HepG2 (cell line): Measurements from ENCODE around the gene ZNF33B. TPM values are rescaled to one million over a fixed set of nuclear protein-coding genes. Genes with fewer than 3 reads are reported as not detected.
"Not testable (repeated sequence)": the region's sequence is repeated elsewhere in the genome, so short reads cannot be mapped to it uniquely, and the experiment has no call there.

ENCODE experiments used
- CBX5 ChIP-seq: sonication (generic); formaldehyde crosslinking; IDR thresholded peaks from 2 replicates; pipeline ENCODE4 v1.4.0; 2020; ENCODE audit warnings: missing genetic modification reagents, borderline replicate concordance
- ETV5 ChIP-seq: IDR thresholded peaks from 2 replicates; pipeline ENCODE4 v1.6.1; 2018; ENCODE audit warnings: missing biosample characterization, missing genetic modification reagents, inconsistent platforms, borderline replicate concordance
- KLF6 ChIP-seq: IDR thresholded peaks from 2 replicates; pipeline ENCODE4 v1.8.0; 2016; ENCODE audit warnings: missing biosample characterization, missing genetic modification reagents
- NR2C2 ChIP-seq: sonication (generic); formaldehyde crosslinking; IDR thresholded peaks from 2 replicates; pipeline ENCODE4 v1.4.0; 2020; ENCODE audit warnings: missing genetic modification reagents, mild to moderate bottlenecking, moderate library complexity, borderline replicate concordance
- SAP130 ChIP-seq: IDR thresholded peaks from 2 replicates; pipeline ENCODE4 v1.6.1; 2016; ENCODE audit warnings: low read depth
- SP5 ChIP-seq: IDR thresholded peaks from 2 replicates; pipeline ENCODE4 v1.6.1; 2016; ENCODE audit warnings: low read depth, borderline replicate concordance
- UBTF ChIP-seq: sonication (generic); formaldehyde crosslinking; IDR thresholded peaks from 2 replicates; pipeline ENCODE4 v1.4.0; 2020; ENCODE audit warnings: mild to moderate bottlenecking, missing genetic modification reagents
- YY1 ChIP-seq: IDR thresholded peaks from 2 replicates; pipeline ENCODE4 v1.6.1; 2011; ENCODE audit warnings: low read length, low read depth, moderate library complexity, mild to moderate bottlenecking; ENCODE audit not compliant: insufficient read depth, insufficient replicate concordance
- ZBTB40 ChIP-seq, 2 experiments: fragments of 450-650 bp in 1 of 2; sonication (generic) in 1 of 2; formaldehyde crosslinking in 1 of 2; IDR thresholded peaks; 2 replicates each; pipeline versions ENCODE4 v1.6.1 to v1.8.0; 2016 to 2022; ENCODE audit warnings: antibody characterized with exemption in 1 of 2, mild to moderate bottlenecking in 1 of 2, missing genetic modification reagents in 1 of 2
- ZNF280B ChIP-seq: sonication (generic); formaldehyde crosslinking; IDR thresholded peaks from 2 replicates; pipeline ENCODE4 v1.5.0; 2020; ENCODE audit warnings: missing genetic modification reagents, mild to moderate bottlenecking, borderline replicate concordance
- polyA plus RNA-seq, 8 experiments: library from polyadenylated mRNA; depleted of rRNA in 3 of 8; stranded (reverse) in 7 of 8; unstranded in 1 of 8; fragments of >200 nt; fragmentation: Illumina TruSeq in 4 of 8; extraction: Trizol in 4 of 8; gene quantifications; 2 replicates each; pipeline versions ENCODE4 v1.2.1 to v1.2.3, GENCODE V29; 2011 to 2016; ENCODE audit warnings: low read depth in 4 of 8, missing spikeins in 1 of 8, mixed read lengths in 1 of 8; ENCODE audit not compliant: insufficient read depth in 1 of 8
- total RNA-seq, 5 experiments: library from RNA; depleted of rRNA; stranded (reverse); fragments of >200 nt; fragmentation: Illumina TruSeq; extraction: Trizol; gene quantifications; 2 replicates each; pipeline ENCODE4 v1.2.3, GENCODE V29; 2016; ENCODE audit warnings: low read depth in 1 of 5

ZNF33B gene
- total and polyA plus RNA-seq, 2 of the 13 experiments (the other 11 are each of a cell fraction or from before 2014, with no cell fraction given): 18.4 to 23.5 TPM

GRCh38 chr10:42665181-42665979, 27.0 kb upstream of the ZNF33B start (continued):
- not testable (repeated sequence) for TF ChIP-seq ZBTB40 (IDR thresholded peaks at IDR 0.05)
- TF ChIP-seq ZBTB40 (CRISPR knock-in tag; IDR thresholded peaks at IDR 0.05): 0 out of 2 replicates have a peak, but pooled peaks have one; percentile 28
- TF ChIP-seq YY1: peak; percentile 24
- peak; percentile 89 for TF ChIP-seq SP5 (CRISPR knock-in tag)
- peak; percentile 62 for TF ChIP-seq ETV5 (CRISPR knock-in tag)
- TF ChIP-seq SAP130 (CRISPR knock-in tag): peak; percentile 26; the same call in 1 of the 2 replicates
- TF ChIP-seq UBTF (CRISPR knock-in tag): 0 out of 2 replicates have a peak, but pooled peaks have one; percentile 32
- TF ChIP-seq ZNF280B: peak; percentile 65; the same call in 1 of the 2 replicates
- TF ChIP-seq CBX5 (CRISPR knock-in tag): peak; percentile 59; the same call in 1 of the 2 replicates
- peak; percentile 42; the same call in 1 of the 2 replicates for TF ChIP-seq NR2C2 (CRISPR knock-in tag)
- 0 out of 2 replicates have a peak, but pooled peaks have one; percentile 35 for TF ChIP-seq KLF6 (CRISPR knock-in tag)
